ENCODE data around the gene ARSI.

The ARSI gene

DNA sequence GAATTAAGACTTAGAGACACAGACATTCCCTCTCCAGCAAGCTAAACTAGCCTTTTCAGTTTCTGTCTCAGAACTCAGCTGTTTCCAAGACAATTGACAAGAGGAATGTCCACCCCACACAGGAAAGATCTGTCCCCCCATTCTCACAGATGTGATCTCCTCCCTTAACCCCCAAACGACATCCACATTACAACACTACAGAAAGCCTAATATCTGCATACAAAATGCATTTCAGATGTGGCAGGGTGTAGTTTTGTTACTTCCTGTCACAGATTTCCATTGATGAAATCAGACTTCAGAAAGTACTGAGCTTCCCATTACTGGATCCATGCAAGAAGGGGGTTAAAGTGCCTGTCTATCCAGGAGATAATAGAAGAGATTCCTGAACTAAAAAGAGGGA is 2.9 kb upstream of the ARSI start:
- DNase-seq, result no peak

- DNase-seq, result no peak
Observed at GRCh38 chr5:150305095-150305494, 2.4 kb upstream of the ARSI start.

DNA sequence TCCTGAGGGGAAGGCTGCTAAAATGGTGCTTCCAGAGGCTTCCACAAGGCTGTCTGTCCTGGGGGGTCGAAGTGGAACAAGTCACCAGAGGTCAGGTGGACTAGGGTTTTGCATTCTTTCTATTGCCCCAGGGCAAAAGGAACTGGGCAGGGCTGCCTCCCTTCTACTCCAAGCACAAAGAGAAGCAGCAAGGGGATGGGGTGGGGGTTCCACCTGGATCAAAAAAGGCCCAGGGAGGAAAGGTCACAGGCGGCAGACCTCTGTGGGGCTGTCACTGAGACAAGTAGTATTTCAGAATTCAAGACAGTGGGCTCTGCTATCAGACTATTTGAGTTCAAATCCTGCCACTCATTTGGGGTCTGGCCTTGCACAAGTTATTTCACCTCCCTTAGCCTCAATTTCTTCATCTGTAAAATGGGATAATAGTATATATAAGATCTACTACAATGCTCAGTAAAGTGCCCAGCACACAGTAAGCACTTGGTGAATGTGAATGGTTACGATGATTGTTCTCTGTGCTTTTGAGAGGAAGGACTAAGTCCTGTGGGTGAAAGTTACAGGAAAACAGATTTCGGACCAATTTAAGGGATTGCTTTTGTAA is 1.9 kb upstream of the ARSI start:
- DNase-seq, result no peak

- DNase-seq, result no peak
Observed at GRCh38 chr5:150303660-150304386, 1.1 kb upstream of the ARSI start.

DNA sequence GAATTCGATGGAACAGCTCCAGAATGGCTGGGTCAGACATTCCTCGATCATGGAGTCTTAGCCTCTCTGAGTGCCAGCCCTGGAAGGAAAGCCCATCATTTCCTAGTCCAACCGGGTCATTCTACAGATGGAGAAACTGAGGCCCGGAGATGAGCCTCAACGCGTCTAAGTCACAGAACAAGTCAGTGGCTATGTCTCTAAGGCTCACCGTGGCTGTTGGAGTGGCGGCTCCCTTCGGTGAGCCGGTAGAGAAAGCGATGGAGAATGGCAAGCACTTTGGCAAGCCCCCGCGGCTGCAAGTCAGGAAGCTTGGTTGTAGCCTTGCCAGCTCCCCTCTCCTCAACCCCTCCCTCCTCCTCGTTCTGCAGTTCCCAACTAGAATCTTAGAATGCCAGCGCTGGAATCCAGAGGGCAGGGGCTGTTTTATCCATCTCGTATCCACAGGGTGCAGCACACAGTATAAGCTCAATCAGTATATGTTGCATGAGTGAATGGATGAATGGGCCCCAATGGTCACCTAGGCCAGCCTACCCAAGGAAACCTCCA is 438 bp upstream of the ARSI start:
- no peak for DNase-seq

GRCh38 chr5:150301901-150302300 is 804 bp downstream of the ARSI start:
- DNase-seq, result no peak

- DNase-seq, result no peak
Observed at GRCh38 chr5:150301170-150301505, 1.6 kb downstream of the ARSI start.

DNA sequence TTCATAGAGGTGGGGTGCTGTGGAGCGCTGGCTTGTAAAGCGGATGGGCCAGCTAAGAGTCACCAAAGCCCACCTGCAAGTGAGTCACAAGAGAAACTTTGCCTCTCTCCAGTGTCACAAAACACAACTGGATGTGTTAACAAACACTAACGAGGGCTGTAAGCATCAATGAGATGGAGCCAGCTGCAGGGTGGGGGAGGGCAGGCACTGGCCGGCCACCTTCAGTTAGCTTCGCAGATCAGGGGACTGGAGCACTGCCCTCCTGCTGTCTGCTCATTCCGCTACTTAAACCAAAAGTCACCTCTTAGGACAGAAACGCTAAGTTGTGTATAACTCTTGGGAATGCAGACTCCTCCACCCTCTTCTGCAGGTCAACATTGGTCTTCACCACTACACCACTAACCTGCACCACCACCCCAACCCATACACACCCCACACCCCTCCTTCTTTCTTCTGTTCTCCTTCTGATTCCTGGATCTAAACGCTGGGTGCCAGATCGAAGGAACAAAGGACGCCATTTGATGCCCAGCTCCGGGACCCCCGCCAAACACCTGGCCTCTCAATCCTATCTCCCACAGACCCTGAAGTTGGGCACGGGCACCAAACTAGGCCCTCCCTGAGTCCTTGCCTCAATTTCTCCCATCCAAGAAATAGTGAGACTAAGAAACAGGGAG is 2.1 kb downstream of the ARSI start:
- no peak for DNase-seq

GRCh38 chr5:150299571-150300327 is 3.0 kb downstream of the ARSI start:
- DNase-seq, result no peak

DNA sequence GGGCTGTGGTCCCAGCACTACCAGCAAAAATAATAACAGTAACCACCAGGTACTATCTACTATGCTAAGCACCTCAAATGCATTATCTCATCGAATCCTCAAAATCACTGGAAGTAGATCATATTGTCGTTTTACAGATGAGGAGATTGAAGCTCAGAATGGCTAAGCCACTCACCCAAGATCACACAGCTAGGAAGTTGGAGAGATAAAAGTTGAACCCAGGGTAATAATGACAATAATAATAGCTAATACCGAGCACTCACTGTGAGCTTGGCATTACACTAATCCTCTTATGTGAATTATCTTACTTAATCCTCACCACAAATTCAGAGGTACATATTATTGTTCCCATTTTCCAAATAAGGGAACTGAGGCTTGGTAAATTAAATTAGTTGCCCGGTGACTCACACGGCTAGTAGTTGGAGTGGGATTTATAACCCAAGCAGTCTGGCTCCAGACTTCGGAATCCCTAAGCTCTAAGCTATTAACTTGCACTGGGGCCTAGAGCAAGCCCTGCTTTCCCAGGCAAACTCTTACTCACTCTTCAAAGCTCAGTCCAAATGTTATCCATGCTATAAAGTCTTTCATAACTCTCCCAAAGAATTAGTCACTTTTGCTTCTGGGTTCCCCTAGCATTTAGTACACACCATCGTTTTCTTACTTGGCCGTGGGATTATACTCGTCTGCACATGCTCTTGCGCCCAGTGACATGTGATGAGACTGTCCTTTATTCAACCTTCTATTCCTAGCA is 3.8 kb downstream of the ARSI start:
- no peak for DNase-seq

DNA sequence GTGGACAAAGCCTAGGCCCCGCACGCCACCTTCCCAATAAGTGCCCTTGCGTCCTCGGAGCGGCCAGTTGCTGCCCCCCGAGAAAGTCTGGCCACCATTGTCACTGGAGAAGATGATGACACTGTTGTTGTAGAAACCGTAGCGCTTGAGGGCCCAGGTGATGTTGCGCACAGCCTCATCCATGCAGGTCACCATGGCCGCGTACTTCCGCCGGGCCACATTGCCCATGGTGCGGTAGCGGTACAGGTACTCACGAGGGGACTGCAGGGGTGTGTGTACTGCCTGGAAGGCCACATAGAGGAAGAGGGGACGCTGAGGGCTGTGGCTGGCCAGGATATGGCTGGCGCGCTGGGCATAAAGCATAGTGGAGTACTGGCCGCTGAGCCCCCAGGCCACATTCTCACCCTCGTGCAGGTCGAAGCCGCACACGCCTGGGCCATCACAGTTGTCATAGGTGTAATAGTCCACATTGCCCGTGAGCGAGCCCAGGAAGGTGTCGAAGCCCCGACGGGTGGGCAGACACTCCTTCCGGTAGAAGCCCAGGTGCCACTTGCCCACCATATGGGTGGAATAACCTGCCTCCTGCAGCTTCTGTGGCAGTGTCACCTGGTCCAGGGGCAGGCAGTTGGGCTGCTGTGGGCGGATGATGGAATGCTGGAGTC is 4.6 kb downstream of the ARSI start:
- DNase-seq, result no peak

- DNase-seq, result no peak
Observed at GRCh38 chr5:150297236-150297890, 5.3 kb downstream of the ARSI start.

- DNase-seq, result no peak
Observed at GRCh38 chr5:150296496-150296895, 6.2 kb downstream of the ARSI start.

GRCh38 chr5:150295741-150296486 is 6.8 kb downstream of the ARSI start:
- DNase-seq, result no peak

GRCh38 chr5:150295172-150295634 is 7.5 kb downstream of the ARSI start:
- no peak for DNase-seq

DNA sequence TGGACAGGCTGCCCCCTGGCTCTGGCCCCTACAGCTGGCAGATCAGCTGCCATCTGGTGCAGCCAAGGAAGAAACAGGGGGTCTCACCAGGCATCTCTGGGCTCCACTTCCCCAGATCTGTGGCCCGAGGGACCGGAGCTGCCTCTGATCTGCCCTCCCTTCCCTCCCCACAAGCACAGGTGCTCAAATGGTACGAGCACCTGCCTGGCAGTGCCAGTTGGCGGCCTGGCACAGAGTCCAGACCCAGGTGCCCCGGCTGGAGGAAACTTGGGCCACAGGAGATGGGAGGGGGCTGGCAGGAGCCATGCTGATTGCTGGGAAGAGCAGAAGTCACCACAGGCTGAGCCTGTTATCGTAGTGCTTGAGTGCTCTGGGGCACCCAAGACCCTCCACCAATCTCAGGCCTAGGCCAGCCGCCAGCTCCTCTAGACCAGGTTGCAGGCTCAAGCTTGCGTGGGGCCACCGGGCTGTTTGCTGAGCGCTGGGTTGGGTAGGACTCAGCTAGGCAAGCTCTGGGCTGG is 8.1 kb downstream of the ARSI start:
- DNase-seq, result no peak

DNA sequence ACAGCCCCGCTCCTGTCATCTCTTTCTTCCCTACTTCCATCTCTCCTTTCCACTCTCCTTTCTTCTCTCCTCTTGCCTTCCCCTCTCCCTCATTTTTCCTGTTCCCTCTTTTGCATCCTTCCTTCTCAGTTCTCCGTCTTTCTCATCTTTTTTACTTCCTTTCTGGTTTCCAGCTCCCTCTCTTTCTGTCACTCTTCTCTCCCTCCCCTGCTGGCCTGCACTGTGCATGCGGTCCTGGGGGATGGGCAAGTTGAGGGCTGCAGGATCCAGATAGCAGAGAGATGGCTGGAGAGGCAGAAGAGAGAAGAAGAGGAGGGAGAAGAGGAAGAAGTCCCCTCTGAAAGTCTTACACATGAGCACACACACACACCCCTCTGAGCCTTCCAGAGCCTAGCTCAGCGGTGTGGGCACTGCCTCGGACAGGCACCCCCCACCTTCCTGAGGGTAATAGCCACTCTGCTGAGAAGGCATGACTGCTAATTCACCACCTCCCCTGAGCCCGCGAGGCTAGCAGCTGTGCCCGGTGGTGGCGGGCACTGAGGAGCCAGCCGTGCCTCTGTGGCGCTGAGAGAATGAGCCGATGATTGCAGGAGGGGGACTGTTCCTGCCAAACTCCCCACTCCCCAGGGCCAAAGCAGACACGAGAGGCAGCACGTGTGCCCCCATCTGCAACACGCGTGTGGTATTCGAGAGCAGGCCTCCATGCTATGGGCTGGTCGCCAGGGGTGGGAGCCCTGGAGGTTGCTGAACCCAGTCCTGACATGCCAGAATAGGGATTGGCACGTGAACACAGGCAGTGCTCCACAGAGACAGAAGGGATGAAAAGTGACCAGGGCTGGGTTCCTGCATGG is 9.4 kb downstream of the ARSI start:
- no peak for DNase-seq

GRCh38 chr5:150291388-150292385 is 11.0 kb downstream of the ARSI start:
- DNase-seq, result no peak
